GM12878 (cell line): ENCODE measurements around the gene IFI27L2. TPM values are rescaled to one million over a fixed set of nuclear protein-coding genes. Genes with fewer than 3 reads are reported as not detected.

ENCODE experiments used
- ATAC-seq: fragments of 200-7000 bp; cut with Tn5 transposase; 3 replicates; pipeline ENCODE4 v1.9.1; 2020; ENCODE audit warnings: mild to moderate bottlenecking, moderate library complexity
- BruUV-seq: library from RNA; stranded (reverse); fragments of 400-500 nt; replicated peaks from 2 replicates; lab custom pipeline; 2021; lab: Mats Ljungman, UMichigan
- CTCF ChIA-PET: fragments of 300-600 bp; sonication (Branson Sonifier 250); formaldehyde crosslinking; extraction: SDS; loops from one replicate; lab custom pipeline; 2021; ENCODE audit warnings: inconsistent platforms; lab: Yijun Ruan, JAX
- POLR2A ChIA-PET: fragments of 350-600 bp; formaldehyde crosslinking; extraction: SDS; loops from one replicate; lab custom pipeline; 2021; ENCODE audit warnings: inconsistent platforms; lab: Charles Lee
- RAD21 ChIA-PET: fragments of 300-600 bp; sonication (Branson Sonifier 250); formaldehyde crosslinking; loops from one replicate; lab custom pipeline; 2023; ENCODE audit warnings: antibody characterized with exemption; ENCODE audit not compliant: unreplicated experiment; lab: Charles Lee
- SMC1A ChIA-PET: fragments of 300-600 bp; sonication (Branson Sonifier 250); formaldehyde crosslinking; loops from one replicate; lab custom pipeline; 2023; ENCODE audit not compliant: unreplicated experiment, uncharacterized antibody; lab: Charles Lee
- DNase-seq: peaks from one replicate; pipeline ENCODE4 v3.0.0-alpha.2; 2011; ENCODE audit warnings: low read depth, low spot score
- FAIRE-seq: peaks from 3 replicates; lab custom pipeline; 2011; peaks lifted over from hg19 to GRCh38; lab: Jason Lieb, UNC
- H2AFZ ChIP-seq: 2 replicates; pipeline ENCODE4 v1.6.0; 2011; ENCODE audit warnings: low read depth, low read length, control low read depth; ENCODE audit not compliant: control insufficient read depth
- H3K27ac ChIP-seq: 2 replicates; pipeline ENCODE4 v1.5.1; 2011; ENCODE audit warnings: control low read depth; ENCODE audit not compliant: control insufficient read depth, insufficient read depth
- H3K27me3 ChIP-seq, 2 experiments: replicated peaks in 1 of 2; 2 replicates each; pipeline versions ENCODE4 v1.6.0 to v1.6.1; 2011; ENCODE audit warnings: low read length in 1 of 2; ENCODE audit not compliant: control insufficient read depth in 2 of 2, insufficient read depth in 2 of 2
- H3K36me3 ChIP-seq, 2 experiments: 2 replicates each; pipeline ENCODE4 v1.5.1; 2011; ENCODE audit warnings: low read length in 1 of 2; ENCODE audit not compliant: control insufficient read depth in 2 of 2, insufficient read depth in 2 of 2
- H3K4me1 ChIP-seq: 2 replicates; pipeline ENCODE4 v1.6.1; 2011; ENCODE audit warnings: mild to moderate bottlenecking, low read length, moderate library complexity, mixed read lengths; ENCODE audit not compliant: control insufficient read depth, insufficient read depth
- H3K4me2 ChIP-seq: 2 replicates; pipeline ENCODE4 v1.6.0; 2011; ENCODE audit warnings: control low read depth; ENCODE audit not compliant: control insufficient read depth, insufficient read depth
- H3K4me3 ChIP-seq: fragments of 200-600 bp; sonication (generic); 2 replicates; pipeline ENCODE4 v1.5.1; 2016
- H3K79me2 ChIP-seq: 2 replicates; pipeline ENCODE4 v1.6.0; 2011; ENCODE audit warnings: low read length; ENCODE audit not compliant: control insufficient read depth, insufficient read depth
- H3K9ac ChIP-seq: 2 replicates; pipeline ENCODE4 v1.8.0; 2011; ENCODE audit warnings: low read length, control low read depth, mixed read lengths; ENCODE audit not compliant: control insufficient read depth, insufficient read depth
- H3K9me3 ChIP-seq: replicated peaks from 3 replicates; pipeline ENCODE4 v1.5.1; 2011; ENCODE audit warnings: mild to moderate bottlenecking, low read length; ENCODE audit not compliant: control insufficient read depth, insufficient read depth
- H4K20me1 ChIP-seq: 2 replicates; pipeline ENCODE4 v1.6.0; 2011; ENCODE audit not compliant: control insufficient read depth, insufficient read depth
- CHD1 ChIP-seq: IDR thresholded peaks from 2 replicates; pipeline ENCODE4 v1.6.1; 2012; ENCODE audit warnings: low read depth, low read length, improper control_type of control experiment
- PML ChIP-seq: IDR thresholded peaks from 2 replicates; pipeline ENCODE4 v1.6.1; 2012; ENCODE audit warnings: low read length, inconsistent platforms
- SP1 ChIP-seq: IDR thresholded peaks from one replicate; pipeline ENCODE4 v1.6.1; 2011; ENCODE audit warnings: low read depth, low read length
- STAT1 ChIP-seq: fragments of 450-650 bp; conservative IDR thresholded peaks from 2 replicates; pipeline ENCODE4 v1.6.1; 2014; ENCODE audit warnings: antibody characterized with exemption, mild to moderate bottlenecking
- ZNF207 ChIP-seq: fragments of 450-650 bp; IDR thresholded peaks from 2 replicates; pipeline ENCODE4 v1.6.1; 2014; ENCODE audit warnings: antibody characterized with exemption, mild to moderate bottlenecking, borderline replicate concordance
- ZSCAN29 ChIP-seq: fragments of 450-650 bp; IDR thresholded peaks from 2 replicates; pipeline ENCODE4 v1.6.1; 2017; ENCODE audit warnings: mild to moderate bottlenecking, moderate library complexity
- ZZZ3 ChIP-seq: IDR thresholded peaks from 2 replicates; pipeline ENCODE4 v1.6.1; 2011; ENCODE audit warnings: low read depth; ENCODE audit not compliant: control insufficient read depth, insufficient read length
- WGBS: methylation state at CpG from one replicate; pipeline ENCODE4 v1.1.6; 2016; ENCODE audit warnings: low lambda C conversion rate; ENCODE audit not compliant: insufficient replicate concordance, insufficient coverage; ENCODE audit errors: missing lambda C conversion rate; 5-methylcytosine and 5-hydroxymethylcytosine counted together
- in situ Hi-C: fragments of 300-500 bp; cut with MboI; formaldehyde crosslinking; loops from 9 replicates; pipeline ENCODE4 v1.14.3; 2018; ENCODE audit warnings: mixed read lengths
- intact Hi-C: fragments of 100-400 bp; cut with micrococcal nuclease; formaldehyde crosslinking; loops from one replicate; pipeline ENCODE4 v1.14.2; 2022; ENCODE audit not compliant: unreplicated experiment
- polyA plus RNA-seq, 11 experiments: library from polyadenylated mRNA; depleted of rRNA in 4 of 11; unstranded in 6 of 11; stranded (reverse) in 5 of 11; fragments of >200 nt; fragmentation: Nextera tagmentation in 4 of 11; fragmentation: Illumina TruSeq in 1 of 11; extraction: Ambion mirVana in 4 of 11; extraction: Trizol in 1 of 11; gene quantifications; 1 replicate in 1 of 11; 2 replicates in 10 of 11; pipeline versions ENCODE4 v1.2.1 to v1.2.3, GENCODE V29; 2011 to 2016; ENCODE audit warnings: inconsistent platforms in 2 of 11, missing spikeins in 2 of 11, low read depth in 1 of 11
- total RNA-seq, 4 experiments: library from RNA; depleted of rRNA in 3 of 4; stranded (reverse); fragments of >200 nt in 3 of 4; fragmentation: Illumina TruSeq in 1 of 4; extraction: Trizol in 1 of 4; gene quantifications; 2 replicates each; pipeline versions ENCODE4 v1.2.1 to v1.2.3, GENCODE V29; 2013 to 2021
- TF ChIP-seq, protein P1 (sequence below): fragments of 450-650 bp; IDR thresholded peaks from 2 replicates; pipeline ENCODE4 v1.6.1; 2018; ENCODE audit warnings: borderline replicate concordance, mild to moderate bottlenecking; ENCODE audit not compliant: partially characterized antibody
- TF ChIP-seq, protein P2 (sequence below): fragments of 450-650 bp; IDR thresholded peaks from 2 replicates; pipeline ENCODE4 v1.6.1; 2017; ENCODE audit warnings: antibody characterized with exemption, mild to moderate bottlenecking, moderate library complexity
- TF ChIP-seq, protein P3 (sequence below): IDR thresholded peaks from 2 replicates; pipeline ENCODE4 v1.6.1; 2011; ENCODE audit warnings: low read depth, mild to moderate bottlenecking, low read length, moderate library complexity, borderline replicate concordance; ENCODE audit errors: extremely low read depth

Gene IFI27L2
- total and polyA plus RNA-seq, 10 of the 15 experiments (the other 5 are each of a cell fraction or from before 2014, with no cell fraction given): 26.6 to 134 (median 60.3) TPM

DNA sequence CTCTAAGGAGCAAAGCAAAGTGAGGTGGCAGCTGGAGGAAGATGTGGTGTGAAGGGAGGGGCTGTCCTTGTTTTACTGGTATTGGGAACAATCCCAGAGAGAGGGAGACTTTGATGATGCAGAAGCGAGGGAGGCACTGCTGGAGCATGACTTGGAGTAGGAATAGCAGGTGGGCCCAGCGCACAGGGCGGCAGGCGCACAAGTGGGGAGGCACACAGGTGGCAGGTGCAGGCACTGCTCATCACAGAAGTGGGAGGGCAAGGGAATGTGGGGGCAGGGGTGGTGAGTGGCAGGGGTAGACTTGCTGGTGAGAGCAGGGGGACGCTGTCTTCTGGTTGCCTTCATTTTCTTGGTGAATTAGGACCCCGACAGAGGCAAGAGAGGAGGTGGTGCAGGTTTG is 30.4 kb downstream of the IFI27L2 start (continued):
- TF ChIP-seq ZZZ3: no peak
- TF ChIP-seq CHD1: no peak
- no peak for TF ChIP-seq SP1
- TF ChIP-seq PML: no peak
- TF ChIP-seq, protein P1, sequence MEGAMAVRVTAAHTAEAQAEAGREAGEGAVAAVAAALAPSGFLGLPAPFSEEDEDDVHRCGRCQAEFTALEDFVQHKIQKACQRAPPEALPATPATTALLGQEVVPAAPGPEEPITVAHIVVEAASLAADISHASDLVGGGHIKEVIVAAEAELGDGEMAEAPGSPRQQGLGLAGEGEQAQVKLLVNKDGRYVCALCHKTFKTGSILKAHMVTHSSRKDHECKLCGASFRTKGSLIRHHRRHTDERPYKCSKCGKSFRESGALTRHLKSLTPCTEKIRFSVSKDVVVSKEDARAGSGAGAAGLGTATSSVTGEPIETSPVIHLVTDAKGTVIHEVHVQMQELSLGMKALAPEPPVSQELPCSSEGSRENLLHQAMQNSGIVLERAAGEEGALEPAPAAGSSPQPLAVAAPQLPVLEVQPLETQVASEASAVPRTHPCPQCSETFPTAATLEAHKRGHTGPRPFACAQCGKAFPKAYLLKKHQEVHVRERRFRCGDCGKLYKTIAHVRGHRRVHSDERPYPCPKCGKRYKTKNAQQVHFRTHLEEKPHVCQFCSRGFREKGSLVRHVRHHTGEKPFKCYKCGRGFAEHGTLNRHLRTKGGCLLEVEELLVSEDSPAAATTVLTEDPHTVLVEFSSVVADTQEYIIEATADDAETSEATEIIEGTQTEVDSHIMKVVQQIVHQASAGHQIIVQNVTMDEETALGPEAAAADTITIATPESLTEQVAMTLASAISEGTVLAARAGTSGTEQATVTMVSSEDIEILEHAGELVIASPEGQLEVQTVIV: no peak
- TF ChIP-seq ZSCAN29: no peak

DNA sequence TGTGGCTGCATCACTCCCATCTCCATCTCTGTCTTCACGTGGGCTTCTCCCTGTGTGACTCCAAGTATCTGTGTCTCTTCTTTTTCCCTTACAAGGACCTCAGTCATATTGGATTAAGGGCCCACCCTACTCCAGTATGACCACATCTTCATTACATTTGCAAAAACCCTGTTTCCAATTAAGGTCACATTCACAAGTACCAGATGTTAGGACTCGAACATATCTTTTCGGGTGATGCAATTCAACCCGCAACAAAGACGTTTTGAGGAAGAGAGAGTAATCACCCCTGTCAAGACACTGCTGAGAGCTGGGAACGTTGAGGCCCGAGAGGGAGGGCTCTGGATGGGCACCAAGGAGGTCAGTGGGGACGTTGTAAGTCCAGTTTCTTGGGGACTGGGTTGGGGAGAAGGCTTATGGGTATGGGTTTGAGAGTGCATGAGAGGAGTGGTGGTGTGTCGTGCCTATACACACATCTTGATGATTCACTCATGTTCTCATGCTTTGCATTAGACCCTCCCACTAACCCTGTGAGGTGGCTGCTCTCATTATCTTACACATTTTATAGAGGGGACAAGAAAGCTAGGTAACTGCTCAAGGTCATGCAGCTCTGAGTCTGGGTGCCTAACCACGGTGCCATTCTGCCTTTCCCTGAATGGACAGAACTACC is 30.9 kb downstream of the IFI27L2 start:
- CTCF ChIA-PET: no interaction called here
- Histone ChIP-seq H3K4me3 (no peak overlapping the region), H3K9ac (no peak overlapping the region), H3K79me2 (no peaks in the 10 kb centered on the region), H3K4me2 (no peak overlapping the region), H3K4me1 (no peaks in the 10 kb centered on the region), H2AFZ (no peak overlapping the region), H3K9me3 (no peaks in the 10 kb centered on the region), H3K27me3 (no peaks in the 10 kb centered on the region), H3K27ac (no peak overlapping the region), H3K36me3 (no peaks in the 10 kb centered on the region; a peak in 1 of 4 replicates), H4K20me1 (no peaks in the 10 kb centered on the region)
- SMC1A ChIA-PET: interaction anchor here (2.2 kb wide), 1 partner anchor 38 kb away, joined by 6 read pairs; no protein-coding TSS in a partner anchor
- RAD21 ChIA-PET: no interaction called here
- ATAC-seq (no peak), DNase-seq (no peak), FAIRE-seq (no peak)
- no TSS peak for BruUV-seq
- WGBS: 87% methylated on average over 10 of the region's 10 CpGs
- POLR2A ChIA-PET: no interaction called here
- intact Hi-C loops: no loop called here
- in situ Hi-C loops: no loop called here
- TF ChIP-seq, protein P2, sequence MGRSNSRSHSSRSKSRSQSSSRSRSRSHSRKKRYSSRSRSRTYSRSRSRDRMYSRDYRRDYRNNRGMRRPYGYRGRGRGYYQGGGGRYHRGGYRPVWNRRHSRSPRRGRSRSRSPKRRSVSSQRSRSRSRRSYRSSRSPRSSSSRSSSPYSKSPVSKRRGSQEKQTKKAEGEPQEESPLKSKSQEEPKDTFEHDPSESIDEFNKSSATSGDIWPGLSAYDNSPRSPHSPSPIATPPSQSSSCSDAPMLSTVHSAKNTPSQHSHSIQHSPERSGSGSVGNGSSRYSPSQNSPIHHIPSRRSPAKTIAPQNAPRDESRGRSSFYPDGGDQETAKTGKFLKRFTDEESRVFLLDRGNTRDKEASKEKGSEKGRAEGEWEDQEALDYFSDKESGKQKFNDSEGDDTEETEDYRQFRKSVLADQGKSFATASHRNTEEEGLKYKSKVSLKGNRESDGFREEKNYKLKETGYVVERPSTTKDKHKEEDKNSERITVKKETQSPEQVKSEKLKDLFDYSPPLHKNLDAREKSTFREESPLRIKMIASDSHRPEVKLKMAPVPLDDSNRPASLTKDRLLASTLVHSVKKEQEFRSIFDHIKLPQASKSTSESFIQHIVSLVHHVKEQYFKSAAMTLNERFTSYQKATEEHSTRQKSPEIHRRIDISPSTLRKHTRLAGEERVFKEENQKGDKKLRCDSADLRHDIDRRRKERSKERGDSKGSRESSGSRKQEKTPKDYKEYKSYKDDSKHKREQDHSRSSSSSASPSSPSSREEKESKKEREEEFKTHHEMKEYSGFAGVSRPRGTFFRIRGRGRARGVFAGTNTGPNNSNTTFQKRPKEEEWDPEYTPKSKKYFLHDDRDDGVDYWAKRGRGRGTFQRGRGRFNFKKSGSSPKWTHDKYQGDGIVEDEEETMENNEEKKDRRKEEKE: no peak
- TF ChIP-seq ZNF207 (no peak), STAT1 (no peak)
- TF ChIP-seq, protein P3, sequence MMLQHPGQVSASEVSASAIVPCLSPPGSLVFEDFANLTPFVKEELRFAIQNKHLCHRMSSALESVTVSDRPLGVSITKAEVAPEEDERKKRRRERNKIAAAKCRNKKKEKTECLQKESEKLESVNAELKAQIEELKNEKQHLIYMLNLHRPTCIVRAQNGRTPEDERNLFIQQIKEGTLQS: no peak
